ENCODE results near the gene NLRC5.

- TF ChIP-seq ELF4 (IDR thresholded peaks at IDR 0.05) (no peak), BHLHE40 (IDR thresholded peaks at IDR 0.05; ENCODE audit: borderline replicate concordance) (no peak), LEF1 (IDR thresholded peaks at IDR 0.05; ENCODE audit: borderline replicate concordance) (no peak), TARDBP (IDR thresholded peaks at IDR 0.05) (no peak), FOXK2 (IDR thresholded peaks at IDR 0.05) (no peak), SP1 (IDR thresholded peaks at IDR 0.05) (no peak), ARNT (IDR thresholded peaks at IDR 0.05) (no peak), FOXM1 (IDR thresholded peaks at IDR 0.05; ENCODE audit: borderline replicate concordance) (no peak), PKNOX1 (IDR thresholded peaks at IDR 0.05) (no peak), ZNF384 (IDR thresholded peaks at IDR 0.05) (no peak), FOXA1 (IDR thresholded peaks at IDR 0.05) (no peak)
Observed at GRCh38 chr16:57043248-57043647, 53.9 kb downstream of the NLRC5 start.
